HG03565 (cell line): ENCODE measurements around the gene PDHA1.

ENCODE experiments used
- ATAC-seq: cut with Tn5 transposase; IDR thresholded peaks from one replicate; pipeline ENCODE4 v1.9.1; 2021; ENCODE audit warnings: mild to moderate bottlenecking, moderate library complexity; ENCODE audit not compliant: unreplicated experiment

The PDHA1 gene

GRCh38 chrX:19373351-19373891 is 29.7 kb downstream of the PDHA1 start:
- no peak for ATAC-seq

DNA sequence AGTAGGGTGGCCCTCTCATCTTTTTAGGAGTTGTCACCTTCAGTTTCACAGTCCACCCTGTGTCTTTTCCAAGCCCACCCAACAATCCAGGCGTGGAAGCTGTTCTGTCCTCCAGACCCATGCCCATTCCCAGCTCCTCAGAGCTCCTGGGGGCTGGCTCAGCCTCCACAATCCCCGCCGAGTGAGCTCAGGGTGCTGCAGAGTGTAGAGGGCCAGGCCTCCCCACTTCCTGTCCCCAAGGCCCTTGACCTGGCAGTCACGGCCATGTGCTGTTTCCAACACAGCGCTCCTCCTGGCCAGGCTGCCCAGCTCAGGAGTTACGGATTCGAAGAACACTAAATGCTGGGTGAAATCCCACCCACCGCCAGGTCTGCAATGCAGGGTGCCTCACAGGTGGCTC is 31.8 kb downstream of the PDHA1 start:
- ATAC-seq = no peak

DNA sequence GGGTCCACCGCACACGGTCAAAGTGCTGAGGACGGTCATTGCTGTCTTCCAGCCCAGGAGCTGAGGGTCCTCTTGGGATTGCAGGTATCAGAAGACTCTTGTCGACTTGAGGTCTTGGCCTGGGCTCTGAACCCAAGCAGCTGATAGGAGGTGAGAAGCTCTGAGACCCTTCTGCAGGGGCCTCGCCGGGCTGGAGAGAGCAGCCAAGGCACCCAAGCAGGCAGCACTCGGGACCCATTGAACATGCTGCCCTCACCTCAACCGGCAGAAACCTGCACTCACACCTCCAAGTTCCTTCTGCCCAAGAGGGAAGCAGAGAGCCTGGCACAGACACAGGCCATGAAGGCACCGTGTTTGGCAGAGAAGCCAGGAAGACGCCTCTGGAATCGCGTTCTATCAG is 34.1 kb downstream of the PDHA1 start:
- ATAC-seq = no peak

- no peak for ATAC-seq
Observed at GRCh38 chrX:19381326-19381725, 37.6 kb downstream of the PDHA1 start.

- ATAC-seq = no peak
Observed at GRCh38 chrX:19382555-19383145, 38.9 kb downstream of the PDHA1 start.

DNA sequence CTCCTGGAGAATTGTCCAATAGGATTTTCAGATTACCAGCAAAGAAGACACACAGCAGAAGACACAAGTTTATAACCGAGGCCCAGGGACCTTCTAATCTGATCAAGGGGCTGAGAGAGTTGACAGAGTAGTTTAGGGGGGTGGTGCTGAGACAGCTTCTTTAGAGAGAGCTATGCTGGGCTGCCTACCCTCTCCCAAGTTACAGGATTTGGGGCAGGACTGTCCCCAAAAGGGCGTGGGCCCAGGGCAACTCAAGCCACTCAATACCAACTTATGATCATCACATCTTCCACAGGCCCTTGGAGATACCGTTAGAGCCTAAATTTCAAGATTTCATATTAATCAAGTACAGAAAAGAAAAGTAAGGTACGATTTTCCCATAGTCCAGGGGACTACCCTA is 43.0 kb downstream of the PDHA1 start:
- ATAC-seq = no peak

DNA sequence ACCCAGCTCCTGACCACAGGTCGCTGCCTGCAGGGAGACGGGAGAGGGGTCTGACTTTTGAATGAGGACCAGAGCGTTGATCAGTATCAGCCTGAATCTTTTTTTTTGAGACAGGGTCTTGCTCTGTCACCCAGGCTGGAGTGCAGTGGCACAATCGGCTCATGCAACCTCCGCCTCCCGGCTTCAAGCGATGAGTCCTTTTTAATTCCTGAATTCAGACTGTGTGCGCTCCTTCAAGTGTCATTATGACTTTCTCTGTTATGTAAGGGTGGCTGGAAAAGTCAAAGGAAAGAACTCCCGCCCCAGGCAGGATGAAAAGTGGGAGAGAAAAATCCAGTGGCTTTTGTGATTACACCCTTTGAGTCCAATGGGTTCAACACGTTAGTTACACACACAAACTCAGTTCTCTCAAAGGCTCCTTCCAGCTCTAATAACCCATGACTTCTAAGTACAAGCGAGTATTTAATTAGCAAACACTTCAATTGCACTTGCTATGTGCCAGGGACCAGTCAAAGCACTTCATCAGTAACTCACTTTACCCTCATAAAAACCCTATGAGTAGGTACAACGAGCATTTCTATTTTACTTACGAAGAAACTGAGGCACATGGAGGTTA is 44.4 kb downstream of the PDHA1 start:
- ATAC-seq = no peak

DNA sequence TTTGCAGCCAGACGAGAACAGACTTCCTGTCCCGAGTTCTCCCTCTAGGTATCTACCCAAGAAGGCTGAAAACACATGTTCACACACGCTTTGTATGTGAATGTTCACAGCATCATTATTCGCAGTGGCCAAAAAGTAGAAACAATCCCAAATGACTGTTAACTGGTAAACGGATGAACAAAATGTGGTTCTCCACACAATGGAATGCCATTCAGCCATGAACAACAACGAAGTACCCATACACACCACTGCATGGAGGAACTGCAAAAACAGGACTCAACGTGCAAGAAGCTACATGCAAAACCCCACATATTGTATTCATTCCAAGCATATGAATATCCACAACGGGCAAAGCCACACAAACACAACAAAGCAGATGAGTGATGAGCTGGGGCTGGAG is 45.0 kb downstream of the PDHA1 start:
- ATAC-seq = no peak

GRCh38 chrX:19389227-19389845 is 45.6 kb downstream of the PDHA1 start:
- no peak for ATAC-seq

- ATAC-seq = no peak
Observed at GRCh38 chrX:19392078-19392477, 48.4 kb downstream of the PDHA1 start.

- ATAC-seq = no peak
Observed at GRCh38 chrX:19392703-19393102, 49.0 kb downstream of the PDHA1 start.

- no peak for ATAC-seq
Observed at GRCh38 chrX:19403696-19404095, 60.0 kb downstream of the PDHA1 start.

DNA sequence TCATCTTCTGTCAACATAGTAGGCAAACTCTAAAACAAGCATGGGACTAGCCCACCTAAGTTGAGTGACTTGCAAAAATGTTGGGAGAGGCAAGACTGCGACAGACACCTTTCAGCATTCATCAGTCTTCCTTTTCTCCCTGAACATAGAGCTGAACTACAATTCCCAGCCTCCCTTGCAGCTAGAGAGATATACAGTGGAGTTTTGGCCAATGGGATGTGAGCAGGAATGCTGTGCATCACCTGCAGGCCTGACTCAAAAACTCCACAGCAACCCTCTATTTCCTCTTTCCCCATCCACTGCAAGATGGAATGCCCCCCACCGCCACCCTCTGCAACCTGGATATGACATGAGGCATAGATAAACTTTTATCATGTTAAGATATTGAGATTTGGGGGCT is 66.5 kb downstream of the PDHA1 start:
- no peak for ATAC-seq
